ENCODE data around the gene NACC2.

- TF ChIP-seq CTCF (optimal IDR thresholded peaks at IDR 0.05 in 1 of 3, IDR thresholded peaks at IDR 0.05 in 1 of 3, conservative IDR thresholded peaks at IDR 0.05 in 1 of 3; ENCODE audit: extremely low read depth in 1 of 3, insufficient read depth in 2 of 3, low read length in 3 of 3): no peak
- TF ChIP-seq EZH2 (IDR thresholded peaks at IDR 0.05; ENCODE audit: low read length): no peak
Observed at GRCh38 chr9:135985459-135985774, 109.7 kb downstream of the NACC2 start.
